GM12878 (cell line): Measurements from ENCODE around the gene TRMT10C. TPM values are rescaled to one million over a fixed set of nuclear protein-coding genes. Genes with fewer than 3 reads are reported as not detected.

ENCODE experiments used
- ATAC-seq: fragments of 200-7000 bp; cut with Tn5 transposase; 3 replicates; pipeline ENCODE4 v1.9.1; 2020; ENCODE audit warnings: mild to moderate bottlenecking, moderate library complexity
- BruUV-seq: library from RNA; stranded (reverse); fragments of 400-500 nt; replicated peaks from 2 replicates; lab custom pipeline; 2021; lab: Mats Ljungman, UMichigan
- CTCF ChIA-PET: fragments of 300-600 bp; sonication (Branson Sonifier 250); formaldehyde crosslinking; extraction: SDS; loops from one replicate; lab custom pipeline; 2021; ENCODE audit warnings: inconsistent platforms; lab: Yijun Ruan, JAX
- POLR2A ChIA-PET: fragments of 350-600 bp; formaldehyde crosslinking; extraction: SDS; loops from one replicate; lab custom pipeline; 2021; ENCODE audit warnings: inconsistent platforms; lab: Charles Lee
- RAD21 ChIA-PET: fragments of 300-600 bp; sonication (Branson Sonifier 250); formaldehyde crosslinking; loops from one replicate; lab custom pipeline; 2023; ENCODE audit warnings: antibody characterized with exemption; ENCODE audit not compliant: unreplicated experiment; lab: Charles Lee
- SMC1A ChIA-PET: fragments of 300-600 bp; sonication (Branson Sonifier 250); formaldehyde crosslinking; loops from one replicate; lab custom pipeline; 2023; ENCODE audit not compliant: unreplicated experiment, uncharacterized antibody; lab: Charles Lee
- DNase-seq: peaks from one replicate; pipeline ENCODE4 v3.0.0-alpha.2; 2011; ENCODE audit warnings: low read depth, low spot score
- FAIRE-seq: peaks from 3 replicates; lab custom pipeline; 2011; peaks lifted over from hg19 to GRCh38; lab: Jason Lieb, UNC
- H2AFZ ChIP-seq: 2 replicates; pipeline ENCODE4 v1.6.0; 2011; ENCODE audit warnings: low read depth, low read length, control low read depth; ENCODE audit not compliant: control insufficient read depth
- H3K27ac ChIP-seq: 2 replicates; pipeline ENCODE4 v1.5.1; 2011; ENCODE audit warnings: control low read depth; ENCODE audit not compliant: control insufficient read depth, insufficient read depth
- H3K27me3 ChIP-seq, 2 experiments: replicated peaks in 1 of 2; 2 replicates each; pipeline versions ENCODE4 v1.6.0 to v1.6.1; 2011; ENCODE audit warnings: low read length in 1 of 2; ENCODE audit not compliant: control insufficient read depth in 2 of 2, insufficient read depth in 2 of 2
- H3K36me3 ChIP-seq, 2 experiments: 2 replicates each; pipeline ENCODE4 v1.5.1; 2011; ENCODE audit warnings: low read length in 1 of 2; ENCODE audit not compliant: control insufficient read depth in 2 of 2, insufficient read depth in 2 of 2
- H3K4me1 ChIP-seq: 2 replicates; pipeline ENCODE4 v1.6.1; 2011; ENCODE audit warnings: mild to moderate bottlenecking, low read length, moderate library complexity, mixed read lengths; ENCODE audit not compliant: control insufficient read depth, insufficient read depth
- H3K4me2 ChIP-seq: 2 replicates; pipeline ENCODE4 v1.6.0; 2011; ENCODE audit warnings: control low read depth; ENCODE audit not compliant: control insufficient read depth, insufficient read depth
- H3K4me3 ChIP-seq: fragments of 200-600 bp; sonication (generic); 2 replicates; pipeline ENCODE4 v1.5.1; 2016
- H3K79me2 ChIP-seq: 2 replicates; pipeline ENCODE4 v1.6.0; 2011; ENCODE audit warnings: low read length; ENCODE audit not compliant: control insufficient read depth, insufficient read depth
- H3K9ac ChIP-seq: 2 replicates; pipeline ENCODE4 v1.8.0; 2011; ENCODE audit warnings: low read length, control low read depth, mixed read lengths; ENCODE audit not compliant: control insufficient read depth, insufficient read depth
- H3K9me3 ChIP-seq: replicated peaks from 3 replicates; pipeline ENCODE4 v1.5.1; 2011; ENCODE audit warnings: mild to moderate bottlenecking, low read length; ENCODE audit not compliant: control insufficient read depth, insufficient read depth
- H4K20me1 ChIP-seq: 2 replicates; pipeline ENCODE4 v1.6.0; 2011; ENCODE audit not compliant: control insufficient read depth, insufficient read depth
- ATF3 ChIP-seq: IDR thresholded peaks from 2 replicates; pipeline ENCODE4 v1.6.1; 2011; ENCODE audit warnings: low read depth, mild to moderate bottlenecking, low read length, moderate library complexity, borderline replicate concordance; ENCODE audit errors: extremely low read depth
- BMI1 ChIP-seq: fragments of 450-650 bp; IDR thresholded peaks from 2 replicates; pipeline ENCODE4 v1.6.1; 2016; ENCODE audit warnings: mild to moderate bottlenecking, moderate library complexity, borderline replicate concordance
- BRCA1 ChIP-seq: IDR thresholded peaks from 2 replicates; pipeline ENCODE4 v1.6.1; 2011; ENCODE audit warnings: low read depth, low read length, improper control_type of control experiment
- CBFB ChIP-seq: IDR thresholded peaks from 2 replicates; pipeline ENCODE4 v1.6.1; 2016; ENCODE audit warnings: antibody characterized with exemption, low read depth
- CHD1 ChIP-seq: IDR thresholded peaks from 2 replicates; pipeline ENCODE4 v1.6.1; 2012; ENCODE audit warnings: low read depth, low read length, improper control_type of control experiment
- CREB1 ChIP-seq: IDR thresholded peaks from 2 replicates; pipeline ENCODE4 v1.6.1; 2012; ENCODE audit warnings: low read depth, mild to moderate bottlenecking, inconsistent platforms
- CREM ChIP-seq: IDR thresholded peaks from 2 replicates; pipeline ENCODE4 v1.6.1; 2014; ENCODE audit warnings: antibody characterized with exemption, low read depth
- IKZF2 ChIP-seq, 2 experiments: fragments of 450-650 bp; IDR thresholded peaks; 2 replicates each; pipeline ENCODE4 v1.6.1; 2017; ENCODE audit warnings: mild to moderate bottlenecking in 2 of 2, moderate library complexity in 2 of 2
- IRF3 ChIP-seq: fragments of 450-650 bp; IDR thresholded peaks from 2 replicates; pipeline ENCODE4 v1.6.1; 2014; ENCODE audit warnings: mild to moderate bottlenecking
- KAT2A ChIP-seq: conservative IDR thresholded peaks from 2 replicates; pipeline ENCODE4 v1.6.1; 2011; ENCODE audit warnings: low read depth, low read length; ENCODE audit not compliant: control insufficient read depth
- KLF5 ChIP-seq: fragments of 450-650 bp; IDR thresholded peaks from 2 replicates; pipeline ENCODE4 v1.6.1; 2014; ENCODE audit warnings: mild to moderate bottlenecking; ENCODE audit not compliant: partially characterized antibody
- MEF2A ChIP-seq: IDR thresholded peaks from 2 replicates; pipeline ENCODE4 v1.6.1; 2011; ENCODE audit warnings: low read depth, mild to moderate bottlenecking, low read length, moderate library complexity; ENCODE audit not compliant: insufficient read depth
- MXI1 ChIP-seq: fragments of 150-350 bp; IDR thresholded peaks from 2 replicates; pipeline ENCODE4 v1.6.1; 2011; ENCODE audit warnings: low read depth, mild to moderate bottlenecking, inconsistent platforms, low read length, improper control_type of control experiment
- MYC ChIP-seq: IDR thresholded peaks from 2 replicates; pipeline ENCODE4 v1.6.1; 2011; ENCODE audit warnings: mild to moderate bottlenecking, low read length, moderate library complexity, inconsistent platforms; ENCODE audit not compliant: insufficient read depth, insufficient replicate concordance, insufficient read length, severe bottlenecking
- NR2C2 ChIP-seq: IDR thresholded peaks from 2 replicates; pipeline ENCODE4 v1.6.1; 2011; ENCODE audit warnings: borderline replicate concordance, low read depth; ENCODE audit not compliant: control insufficient read depth, insufficient read length
- RUNX3 ChIP-seq: IDR thresholded peaks from 2 replicates; pipeline ENCODE4 v1.6.1; 2012; ENCODE audit warnings: low read length, inconsistent platforms
- SMAD5 ChIP-seq: IDR thresholded peaks from 2 replicates; pipeline ENCODE4 v1.6.1; 2016; ENCODE audit warnings: antibody characterized with exemption, low read depth
- TBL1XR1 ChIP-seq: IDR thresholded peaks from 2 replicates; pipeline ENCODE4 v1.6.1; 2012; ENCODE audit warnings: low read depth, low read length, improper control_type of control experiment
- TCF7 ChIP-seq: IDR thresholded peaks from 2 replicates; pipeline ENCODE4 v1.6.1; 2014; ENCODE audit warnings: antibody characterized with exemption, borderline replicate concordance
- USF2 ChIP-seq: IDR thresholded peaks from 2 replicates; pipeline ENCODE4 v1.6.1; 2011; ENCODE audit warnings: low read depth, low read length, improper control_type of control experiment, borderline replicate concordance
- YBX1 ChIP-seq: fragments of 450-650 bp; IDR thresholded peaks from 2 replicates; pipeline ENCODE4 v1.6.1; 2016; ENCODE audit warnings: antibody characterized with exemption
- WGBS: methylation state at CpG from one replicate; pipeline ENCODE4 v1.1.6; 2016; ENCODE audit warnings: low lambda C conversion rate; ENCODE audit not compliant: insufficient replicate concordance, insufficient coverage; ENCODE audit errors: missing lambda C conversion rate; 5-methylcytosine and 5-hydroxymethylcytosine counted together
- in situ Hi-C: fragments of 300-500 bp; cut with MboI; formaldehyde crosslinking; loops from 9 replicates; pipeline ENCODE4 v1.14.3; 2018; ENCODE audit warnings: mixed read lengths
- intact Hi-C: fragments of 100-400 bp; cut with micrococcal nuclease; formaldehyde crosslinking; loops from one replicate; pipeline ENCODE4 v1.14.2; 2022; ENCODE audit not compliant: unreplicated experiment
- polyA plus RNA-seq, 11 experiments: library from polyadenylated mRNA; depleted of rRNA in 4 of 11; unstranded in 6 of 11; stranded (reverse) in 5 of 11; fragments of >200 nt; fragmentation: Nextera tagmentation in 4 of 11; fragmentation: Illumina TruSeq in 1 of 11; extraction: Ambion mirVana in 4 of 11; extraction: Trizol in 1 of 11; gene quantifications; 1 replicate in 1 of 11; 2 replicates in 10 of 11; pipeline versions ENCODE4 v1.2.1 to v1.2.3, GENCODE V29; 2011 to 2016; ENCODE audit warnings: inconsistent platforms in 2 of 11, missing spikeins in 2 of 11, low read depth in 1 of 11
- total RNA-seq, 4 experiments: library from RNA; depleted of rRNA in 3 of 4; stranded (reverse); fragments of >200 nt in 3 of 4; fragmentation: Illumina TruSeq in 1 of 4; extraction: Trizol in 1 of 4; gene quantifications; 2 replicates each; pipeline versions ENCODE4 v1.2.1 to v1.2.3, GENCODE V29; 2013 to 2021

The TRMT10C gene
- total and polyA plus RNA-seq, 10 of the 15 experiments (the other 5 are each of a cell fraction or from before 2014, with no cell fraction given), result 33.0 to 82.1 (median 47.1) TPM

- TF ChIP-seq MXI1, result no peak
- TF ChIP-seq RUNX3, result no peak
- no peak for TF ChIP-seq BRCA1
- TF ChIP-seq USF2, result no peak
Observed at GRCh38 chr3:101527441-101527840, 34.2 kb upstream of the TRMT10C start (continued).

- no peak for DNase-seq
Observed at GRCh38 chr3:101527906-101528305, 33.8 kb upstream of the TRMT10C start.

More at GRCh38 chr3:101527906-101528305, 33.8 kb upstream of the TRMT10C start:
- Histone ChIP-seq H3K4me2 (no peak overlapping the region), H3K36me3 (no peaks in the 10 kb centered on the region), H3K9me3 (no peaks in the 10 kb centered on the region), H3K9ac (no peak overlapping the region)
- no CpG with 5 or more reads among the region's 1 CpG for WGBS
- TF ChIP-seq IRF3 (no peak), NR2C2 (no peak), YBX1 (no peak), IKZF2 (IDR thresholded peaks at IDR 0.05) (no peak), CREB1 (no peak), SMAD5 (no peak), KAT2A (no peak), BMI1 (no peak), CBFB (no peak), ATF3 (no peak), TBL1XR1 (no peak), CHD1 (no peak), CREM (no peak), TCF7 (no peak), BRCA1 (no peak), MEF2A (no peak), KLF5 (no peak), MYC (no peak), RUNX3 (no peak)
- TF ChIP-seq, all 136 proteins: peak for 0
- ChIA-PET SMC1A (no interaction called here), RAD21 (no interaction called here), POLR2A (no interaction called here), CTCF (no interaction called here)
- FAIRE-seq, result no peak
- BruUV-seq, result no TSS peak
- in situ Hi-C loops (no loop called here), intact Hi-C loops (no loop called here)
- H3K27me3 ChIP-seq, result no peaks in the 10 kb centered on the region
- H3K27ac ChIP-seq, result no peak overlapping the region
- H3K4me1 ChIP-seq, result no peaks in the 10 kb centered on the region
- H4K20me1 ChIP-seq, result no peaks in the 10 kb centered on the region
- no peaks in the 10 kb centered on the region for H3K79me2 ChIP-seq
- no peak overlapping the region for H2AFZ ChIP-seq
- no peak overlapping the region for H3K4me3 ChIP-seq
- ATAC-seq, result no peak
